Frontal cortex (tissue), 4 donors: ENCODE results near the gene GAS2. TPM values are rescaled to one million over a fixed set of nuclear protein-coding genes. Genes with fewer than 3 reads are reported as not detected.

Experiments
- DNase-seq, 2 donors: peaks; one replicate each; pipeline ENCODE4 v3.0.0; 2012; ENCODE audit warnings: low spot score in 2 of 2
- FAIRE-seq: peaks from 2 replicates; lab custom pipeline; 2012; peaks lifted over from hg19 to GRCh38; lab: Jason Lieb, UNC
- total RNA-seq: library from RNA; depleted of rRNA; stranded (reverse); fragments of >200 nt; gene quantifications from one replicate; pipeline ENCODE4 v1.2.3, GENCODE V29; 2014
- donor health status: control.
- donor health status: control.
- donor health status: control.

The GAS2 gene
- total RNA-seq, 1 donor from 2014 or later: 8.6 TPM

GRCh38 chr11:22670830-22671229 lies 4.4 kb downstream of the GAS2 start:
- DNase-seq: no peak
- peak; percentile 31 for FAIRE-seq

- no peak for FAIRE-seq
- DNase-seq: no peak
These were observed 5.3 kb downstream of the GAS2 start for GRCh38 chr11:22671751-22672150.

GRCh38 chr11:22674470-22675439 lies 8.3 kb downstream of the GAS2 start:
- FAIRE-seq (no peak), DNase-seq (no peak)

- no peak for FAIRE-seq
- DNase-seq: no peak
These were observed 10.9 kb downstream of the GAS2 start for GRCh38 chr11:22677153-22677903.

GRCh38 chr11:22680628-22681027 lies 14.2 kb downstream of the GAS2 start:
- DNase-seq: no peak
- no peak for FAIRE-seq

- no peak for FAIRE-seq
These were observed 14.9 kb downstream of the GAS2 start for GRCh38 chr11:22681281-22681812.

GRCh38 chr11:22684082-22684481 lies 17.7 kb downstream of the GAS2 start:
- FAIRE-seq: no peak

More at GRCh38 chr11:22681281-22681812, 14.9 kb downstream of the GAS2 start:
- no peak for DNase-seq

GRCh38 chr11:22685111-22685510 lies 18.7 kb downstream of the GAS2 start:
- FAIRE-seq (no peak), DNase-seq (no peak)

More at GRCh38 chr11:22684082-22684481, 17.7 kb downstream of the GAS2 start:
- DNase-seq: no peak

- DNase-seq (no peak), FAIRE-seq (no peak)
These were observed 22.5 kb downstream of the GAS2 start for GRCh38 chr11:22688914-22689313.

- no peak for DNase-seq
- FAIRE-seq: no peak
These were observed 23.8 kb downstream of the GAS2 start for GRCh38 chr11:22690257-22690656.

- no peak for DNase-seq
- no peak for FAIRE-seq
These were observed 24.5 kb downstream of the GAS2 start for GRCh38 chr11:22690871-22691270.

GRCh38 chr11:22699388-22699787 lies 33.0 kb downstream of the GAS2 start:
- no peak for FAIRE-seq

GRCh38 chr11:22702031-22702430 lies 35.6 kb downstream of the GAS2 start:
- DNase-seq (no peak), FAIRE-seq (no peak)

More at GRCh38 chr11:22699388-22699787, 33.0 kb downstream of the GAS2 start:
- DNase-seq: no peak

- DNase-seq (no peak), FAIRE-seq (no peak)
These were observed 36.6 kb downstream of the GAS2 start for GRCh38 chr11:22703040-22703439.

- DNase-seq (no peak), FAIRE-seq (no peak)
These were observed 37.2 kb downstream of the GAS2 start for GRCh38 chr11:22703591-22703990.

GRCh38 chr11:22707119-22707899 lies 40.9 kb downstream of the GAS2 start:
- FAIRE-seq (no peak), DNase-seq (no peak)

GRCh38 chr11:22711071-22711770 lies 44.8 kb downstream of the GAS2 start:
- FAIRE-seq (no peak), DNase-seq (no peak)

GRCh38 chr11:22711880-22712279 lies 45.5 kb downstream of the GAS2 start:
- no peak for FAIRE-seq
- DNase-seq: no peak

GRCh38 chr11:22713336-22713735 lies 46.9 kb downstream of the GAS2 start:
- no peak for FAIRE-seq
- no peak for DNase-seq
